Kidney (tissue), 14 donors: Measurements from ENCODE around the gene PYGB. TPM values are rescaled to one million over a fixed set of nuclear protein-coding genes. Genes with fewer than 3 reads are reported as not detected.

Experiments used
- DNase-seq, 5 donors: peaks; one replicate each; pipeline ENCODE4 v3.0.0-alpha.2; 2013 to 2020
- FAIRE-seq: peaks from 2 replicates; lab custom pipeline; 2012; peaks lifted over from hg19 to GRCh38; lab: Jason Lieb, UNC
- H3K27ac ChIP-seq, 2 donors: one replicate each; pipeline ENCODE4 v1.7.0; 2013; ENCODE audit warnings: low read depth in 2 of 2, low read length in 2 of 2, inconsistent platforms in 1 of 2
- H3K27me3 ChIP-seq: one replicate; pipeline ENCODE4 v1.7.1; 2013; ENCODE audit warnings: low read length, inconsistent platforms; ENCODE audit not compliant: control insufficient read depth, insufficient read depth
- H3K36me3 ChIP-seq, 3 donors: one replicate each; pipeline versions ENCODE4 v1.7.0 to v1.7.1; 2013; ENCODE audit warnings: low read length in 3 of 3, control low read depth in 1 of 3, inconsistent platforms in 1 of 3; ENCODE audit not compliant: insufficient read depth in 3 of 3, control insufficient read depth in 2 of 3
- H3K4me1 ChIP-seq, 3 donors: one replicate each; pipeline versions ENCODE4 v1.7.0 to v1.7.1; 2013; ENCODE audit warnings: low read length in 3 of 3, inconsistent platforms in 1 of 3, low read depth in 1 of 3; ENCODE audit not compliant: control insufficient read depth in 2 of 3, insufficient read depth in 2 of 3
- H3K4me3 ChIP-seq, 3 donors: one replicate each; pipeline versions ENCODE4 v1.7.0 to v1.8.1; 2013; ENCODE audit warnings: low read length in 3 of 3, control low read depth in 1 of 3, inconsistent platforms in 1 of 3
- H3K9ac ChIP-seq, 3 donors: one replicate each; pipeline versions ENCODE4 v1.7.0 to v1.7.1; 2013; ENCODE audit warnings: low read length in 3 of 3, control low read depth in 1 of 3, inconsistent platforms in 1 of 3
- H3K9me3 ChIP-seq, 3 donors: one replicate each; pipeline versions ENCODE4 v1.7.0 to v1.7.1; 2013; ENCODE audit warnings: low read length in 3 of 3, control low read depth in 1 of 3, inconsistent platforms in 1 of 3; ENCODE audit not compliant: control insufficient read depth in 2 of 3, insufficient read depth in 1 of 3
- intact Hi-C: fragments of 100-400 bp; cut with DNase I; formaldehyde crosslinking; loops from one replicate; pipeline ENCODE4 v1.11.1; 2022
- polyA plus RNA-seq: library from polyadenylated mRNA; stranded (reverse); fragments of 350-450 nt; fragmentation: Illumina TruSeq; extraction: RNeasy Lipid Tissue Mini Kit (QIAGEN cat#74804); gene quantifications from one replicate; pipeline ENCODE4 v1.2.3, GENCODE V29; 2014; ENCODE audit warnings: low read depth, low replicate concordance; ENCODE audit not compliant: insufficient read depth
- total RNA-seq: library from RNA; stranded (reverse); fragmentation: NEBNext Ultra II Directional; extraction: Animal tissue kit (Norgen Biotek cat#: 25700); gene quantifications from one replicate; pipeline ENCODE4 v1.2.1, GENCODE V29; 2021
- TF ChIP-seq, protein P1 (sequence below): IDR thresholded peaks from 3 replicates; pipeline ENCODE4 v1.5.1; 2012; ENCODE audit warnings: mild to moderate bottlenecking, moderate library complexity, borderline replicate concordance; ENCODE audit not compliant: insufficient read depth; ENCODE audit errors: extremely low read depth
- donor health status: control.
- donor health status: control.
- donor health status: control.
- donor health status: control.
- donor health status: control.
- donor health status: DM: yes; HTN: yes; CAD: no.
- donor health status: Normal renal cell carcinoma (clear cell type).

The PYGB gene
- total and polyA plus RNA-seq, 2 donors from 2014 or later = 50.9 to 176 TPM

- peaks cover 0 to 7% (median 3%) of the 10 kb centered on the region in 3 donors for H3K36me3 ChIP-seq
- no peak for FAIRE-seq
- TF ChIP-seq, protein P1, sequence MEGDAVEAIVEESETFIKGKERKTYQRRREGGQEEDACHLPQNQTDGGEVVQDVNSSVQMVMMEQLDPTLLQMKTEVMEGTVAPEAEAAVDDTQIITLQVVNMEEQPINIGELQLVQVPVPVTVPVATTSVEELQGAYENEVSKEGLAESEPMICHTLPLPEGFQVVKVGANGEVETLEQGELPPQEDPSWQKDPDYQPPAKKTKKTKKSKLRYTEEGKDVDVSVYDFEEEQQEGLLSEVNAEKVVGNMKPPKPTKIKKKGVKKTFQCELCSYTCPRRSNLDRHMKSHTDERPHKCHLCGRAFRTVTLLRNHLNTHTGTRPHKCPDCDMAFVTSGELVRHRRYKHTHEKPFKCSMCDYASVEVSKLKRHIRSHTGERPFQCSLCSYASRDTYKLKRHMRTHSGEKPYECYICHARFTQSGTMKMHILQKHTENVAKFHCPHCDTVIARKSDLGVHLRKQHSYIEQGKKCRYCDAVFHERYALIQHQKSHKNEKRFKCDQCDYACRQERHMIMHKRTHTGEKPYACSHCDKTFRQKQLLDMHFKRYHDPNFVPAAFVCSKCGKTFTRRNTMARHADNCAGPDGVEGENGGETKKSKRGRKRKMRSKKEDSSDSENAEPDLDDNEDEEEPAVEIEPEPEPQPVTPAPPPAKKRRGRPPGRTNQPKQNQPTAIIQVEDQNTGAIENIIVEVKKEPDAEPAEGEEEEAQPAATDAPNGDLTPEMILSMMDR = no peak
These were observed 51.9 kb downstream of the PYGB start for GRCh38 chr20:25299806-25300205.

GRCh38 chr20:25300496-25301170 lies 52.7 kb downstream of the PYGB start:
- TF ChIP-seq, protein P1 = no peak
- peaks cover 0 to 7% (median 3%) of the 10 kb centered on the region in 3 donors for H3K36me3 ChIP-seq
- H3K27ac ChIP-seq = no peak overlapping the region
- H3K9ac ChIP-seq = no peak overlapping the region
- no peak for FAIRE-seq
- no peaks in the 10 kb centered on the region for H3K27me3 ChIP-seq
- intact Hi-C loops = no loop called here
- no peak overlapping the region for H3K4me3 ChIP-seq
- H3K4me1 ChIP-seq = peaks cover 0 to 12% (median 5%) of the 10 kb centered on the region in 3 donors
- DNase-seq = peak in 1 of 5 donors; percentile 68
- no peaks in the 10 kb centered on the region for H3K9me3 ChIP-seq

More at GRCh38 chr20:25299806-25300205, 51.9 kb downstream of the PYGB start:
- no peak overlapping the region for H3K27ac ChIP-seq
- no peak overlapping the region for H3K4me3 ChIP-seq
- no peaks in the 10 kb centered on the region for H3K9me3 ChIP-seq
- H3K27me3 ChIP-seq = no peaks in the 10 kb centered on the region
- H3K9ac ChIP-seq = no peak overlapping the region
- intact Hi-C loops = no loop called here
- peaks cover 0 to 15% (median 5%) of the 10 kb centered on the region in 3 donors for H3K4me1 ChIP-seq
- peak in 1 of 5 donors; percentile 61 for DNase-seq

GRCh38 chr20:25301357-25301920 lies 53.6 kb downstream of the PYGB start:
- H3K4me3 ChIP-seq = no peak overlapping the region
- H3K4me1 ChIP-seq = peaks cover 0 to 5% (median 0%) of the 10 kb centered on the region in 3 donors
- H3K9me3 ChIP-seq = no peaks in the 10 kb centered on the region
- no peak for FAIRE-seq
- intact Hi-C loops = no loop called here
- peaks cover 0 to 7% (median 3%) of the 10 kb centered on the region in 3 donors for H3K36me3 ChIP-seq
- peak in 1 of 5 donors; percentile 61 for DNase-seq
- no peak overlapping the region for H3K27ac ChIP-seq
- H3K9ac ChIP-seq = no peak overlapping the region
- TF ChIP-seq, protein P1 = no peak
- no peaks in the 10 kb centered on the region for H3K27me3 ChIP-seq
